ENCODE data around the gene GOLPH3. TPM values are rescaled to one million over a fixed set of nuclear protein-coding genes. Genes with fewer than 3 reads are reported as not detected.

The GOLPH3 gene
- total RNA-seq, 1 experiment from 2014 or later, result 98.7 TPM

DNA sequence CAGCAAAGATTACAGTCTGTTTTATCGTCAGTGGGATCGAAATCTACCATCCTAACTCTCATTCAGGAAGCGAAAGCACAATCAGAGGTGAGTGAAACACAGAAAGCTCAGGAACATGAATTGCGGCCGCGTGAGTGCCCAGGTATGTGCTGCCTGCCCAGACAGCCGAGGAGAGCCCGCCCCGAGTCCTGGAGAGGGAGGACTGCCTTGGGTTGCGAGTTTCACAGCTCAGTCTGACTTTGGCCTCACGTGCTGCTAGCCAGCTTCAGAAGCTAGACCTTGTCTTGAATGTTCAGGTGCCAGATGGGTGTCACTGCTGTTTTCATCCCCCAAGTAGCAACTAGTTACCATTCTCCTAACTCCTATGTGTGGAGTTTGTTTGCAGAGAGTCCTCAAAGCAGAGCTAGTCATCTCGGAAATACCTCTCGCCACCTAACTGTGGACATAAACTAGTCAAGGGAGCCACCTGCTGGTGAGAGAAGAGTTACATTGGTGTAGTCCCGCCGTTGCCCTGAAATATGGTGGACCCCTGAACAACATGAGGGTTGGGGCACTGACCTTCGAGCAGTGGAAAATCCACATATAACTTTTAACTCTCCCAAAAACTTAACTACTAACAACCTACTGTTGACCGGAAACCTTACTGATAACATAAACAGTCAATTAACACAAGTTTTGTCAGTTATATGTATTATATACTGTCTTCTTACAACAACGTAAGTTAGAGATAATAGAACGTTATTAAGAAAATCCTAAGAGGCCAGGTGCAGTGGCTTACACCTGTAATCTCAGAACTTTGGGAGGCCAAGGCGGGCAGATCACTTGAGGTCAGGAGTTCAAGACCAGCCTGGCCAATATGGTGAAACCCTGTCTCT is 80.9 kb downstream of the GOLPH3 start:
- no peak overlapping the region for H3T11ph ChIP-seq (ENCODE audit: low read length)

More for the DNA sequence above, 80.9 kb downstream of the GOLPH3 start:
- H2BK12ac ChIP-seq (ENCODE audit: insufficient read length, low read depth, low read length), result no peak overlapping the region
- H3K9ac ChIP-seq (ENCODE audit: extremely low read depth, insufficient read length, low read length), result no peak overlapping the region
- H3K27ac ChIP-seq (ENCODE audit: insufficient read length, low read depth, low read length), result no peak overlapping the region
- no peak overlapping the region for H2AFZ ChIP-seq (ENCODE audit: low read length)
- no peak overlapping the region for H3K4ac ChIP-seq (ENCODE audit: low read depth, low read length)
- peak; percentile 77 for DNase-seq
- WGBS (ENCODE audit: extremely low coverage, insufficient read length, low lambda C conversion rate), result no CpG with 5 or more reads among the region's 20 CpGs
- H3K79me2 ChIP-seq (ENCODE audit: insufficient read depth, low read length), result no peaks in the 10 kb centered on the region
- no peaks in the 10 kb centered on the region for H3K79me1 ChIP-seq (ENCODE audit: insufficient read depth, low read depth, low read length, poor library complexity, severe bottlenecking)
- no peaks in the 10 kb centered on the region for H3K9me3 Mint-ChIP-seq
- no peaks in the 10 kb centered on the region for H3K4me1 ChIP-seq (ENCODE audit: insufficient read depth, low read length)
- no peak overlapping the region for H3K14ac ChIP-seq (ENCODE audit: insufficient read depth, low read length)
- peak overlapping the region in 2 of 3 experiments; percentile 20 to 62; a peak in 3 of 7 replicates for H3K27ac Mint-ChIP-seq
- H2BK120ac ChIP-seq (ENCODE audit: low read depth, low read length, poor library complexity, severe bottlenecking), result no peak overlapping the region
- H4K5ac ChIP-seq (ENCODE audit: insufficient read length, low read depth, low read length), result no peak overlapping the region
- H3K27me3 ChIP-seq (ENCODE audit: insufficient read depth, low read length), result no peaks in the 10 kb centered on the region
- peaks cover 0 to 47% (median 5%) of the 10 kb centered on the region in 3 experiments; a peak in 5 of 7 replicates for H3K36me3 Mint-ChIP-seq (ENCODE audit: insufficient read depth in 1 of 3, low read depth in 3 of 3)
- peak; percentile 85 for TF ChIP-seq CTCF (conservative IDR thresholded peaks at IDR 0.05)
- H3K4me1 Mint-ChIP-seq, result peaks cover 11 to 12% of the 10 kb centered on the region in 2 experiments
- H3K18ac ChIP-seq (ENCODE audit: insufficient read length, low read depth, low read length), result no peak overlapping the region
- no peak overlapping the region for H3K56ac ChIP-seq (ENCODE audit: insufficient read length, low read depth, low read length)
- H3K4me2 ChIP-seq (ENCODE audit: insufficient read depth, insufficient read length, low read length), result no peak overlapping the region
- no peak overlapping the region for H4K8ac ChIP-seq (replicated peaks; ENCODE audit: insufficient read length, low read depth, low read length)
- no peak overlapping the region for H3K23ac ChIP-seq (ENCODE audit: insufficient read length, low read depth, low read length)
- H3K23me2 ChIP-seq (ENCODE audit: insufficient read length, low read depth, low read length, poor library complexity, severe bottlenecking), result no peaks in the 10 kb centered on the region
- no peak overlapping the region for H2AK5ac ChIP-seq (ENCODE audit: insufficient read length, low read length)
- no peaks in the 10 kb centered on the region for H3K27me3 Mint-ChIP-seq (ENCODE audit: low read depth)
- no peaks in the 10 kb centered on the region for H4K20me1 ChIP-seq (ENCODE audit: control insufficient read depth, insufficient read depth, insufficient read length)
- no peaks in the 10 kb centered on the region for H3K9me3 ChIP-seq (ENCODE audit: control insufficient read depth, low read depth, low read length)
- H2BK20ac ChIP-seq (ENCODE audit: low read depth, low read length, poor library complexity, severe bottlenecking), result no peak overlapping the region
- H2BK5ac ChIP-seq (ENCODE audit: insufficient read length, low read length), result no peak overlapping the region
- H4K91ac ChIP-seq (ENCODE audit: insufficient read length, low read depth, low read length), result no peak overlapping the region
- H2BK15ac ChIP-seq (ENCODE audit: low read depth, low read length), result no peak overlapping the region
- H3K4me3 Mint-ChIP-seq, result no peak overlapping the region

All from H9 (cell line).